Adipose tissue (tissue), 3 donors: ENCODE results near the gene CLPTM1. TPM values are rescaled to one million over a fixed set of nuclear protein-coding genes. Genes with fewer than 3 reads are reported as not detected.
"Not testable (repeated sequence)": the region's sequence is repeated elsewhere in the genome, so short reads cannot be mapped to it uniquely, and the experiment has no call there.

ENCODE experiments used
- H3K27ac ChIP-seq: one replicate; pipeline ENCODE4 v1.5.1; 2013; ENCODE audit warnings: low read depth, low read length
- whole genome bisulfite sequencing, 3 donors: extraction: QIAGEN DNeasy Blood & Tissue Kit; methylation state at CpG; one replicate each; pipeline ENCODE4 v1.1.7; 2013; 5-methylcytosine and 5-hydroxymethylcytosine counted together
- polyA plus RNA-seq, 3 donors: library from polyadenylated mRNA; stranded (reverse); fragments of 200-250 nt; gene quantifications; one replicate each; pipeline ENCODE4 v1.2.3, GENCODE V29; 2013
- donor health status: healthy with polysubstance abuse.
- donor health status: Bipolar disorder and iron deficiency.
- donor health status: healthy.

The CLPTM1 gene
- polyA plus RNA-seq, 3 donors: 55.8 to 151 (median 75.7) TPM

DNA sequence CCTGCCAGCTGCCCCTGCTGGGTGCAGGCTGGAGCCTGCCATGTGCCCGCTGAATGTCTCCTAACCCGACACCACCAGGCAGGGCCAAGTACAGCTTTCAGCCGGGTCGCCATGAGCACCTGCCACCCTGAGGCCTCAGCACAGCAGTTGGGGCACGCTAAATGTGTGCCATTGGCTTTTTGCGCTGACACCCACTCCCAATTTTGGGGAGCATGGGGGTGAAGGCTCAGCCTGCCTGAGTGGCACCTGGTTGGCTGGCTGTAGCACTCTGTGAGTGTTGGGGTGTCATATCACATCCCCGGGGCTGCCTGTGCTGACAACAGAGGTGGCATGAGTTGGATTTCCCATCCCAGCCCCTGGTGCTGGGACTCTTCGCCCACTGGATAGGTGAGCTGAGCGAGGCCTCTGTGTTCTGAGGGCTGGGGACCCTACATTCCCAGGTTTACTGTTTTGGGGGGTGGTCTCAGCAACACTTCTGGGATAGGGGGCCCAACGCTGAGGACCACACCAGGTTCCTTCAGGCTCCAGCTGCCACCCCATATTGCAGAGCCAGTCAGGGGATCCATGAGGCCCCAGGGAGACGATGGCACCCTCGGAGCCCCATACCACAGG is 38.9 kb downstream of the CLPTM1 start:
- WGBS, 3 donors: 88 to 92% (median 89%) methylated on average over 12 of the region's 12 CpGs
- no peak overlapping the region for H3K27ac ChIP-seq

DNA sequence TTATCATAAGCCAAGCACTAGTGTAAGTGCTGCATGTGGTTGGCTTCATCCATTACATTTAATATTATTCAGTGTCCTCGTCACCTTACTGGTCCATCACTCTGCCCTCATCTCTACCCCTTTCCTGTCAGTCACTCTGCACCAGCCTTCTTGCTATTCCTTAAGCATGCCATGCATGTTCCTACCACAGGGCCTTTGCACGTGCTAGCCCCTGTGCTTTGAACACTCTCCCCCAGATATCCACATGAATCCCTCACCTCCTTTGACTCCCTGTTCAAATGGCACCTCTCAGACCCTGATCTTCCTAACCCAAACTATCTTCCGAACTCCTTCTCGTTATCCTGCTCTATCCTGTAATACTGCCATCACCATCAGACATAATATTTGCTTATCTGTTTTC is 42.8 kb downstream of the CLPTM1 start:
- H3K27ac ChIP-seq: no peak overlapping the region
- WGBS, 3 donors: 82 to 95% (median 94%) methylated on average over 4 of the region's 4 CpGs

DNA sequence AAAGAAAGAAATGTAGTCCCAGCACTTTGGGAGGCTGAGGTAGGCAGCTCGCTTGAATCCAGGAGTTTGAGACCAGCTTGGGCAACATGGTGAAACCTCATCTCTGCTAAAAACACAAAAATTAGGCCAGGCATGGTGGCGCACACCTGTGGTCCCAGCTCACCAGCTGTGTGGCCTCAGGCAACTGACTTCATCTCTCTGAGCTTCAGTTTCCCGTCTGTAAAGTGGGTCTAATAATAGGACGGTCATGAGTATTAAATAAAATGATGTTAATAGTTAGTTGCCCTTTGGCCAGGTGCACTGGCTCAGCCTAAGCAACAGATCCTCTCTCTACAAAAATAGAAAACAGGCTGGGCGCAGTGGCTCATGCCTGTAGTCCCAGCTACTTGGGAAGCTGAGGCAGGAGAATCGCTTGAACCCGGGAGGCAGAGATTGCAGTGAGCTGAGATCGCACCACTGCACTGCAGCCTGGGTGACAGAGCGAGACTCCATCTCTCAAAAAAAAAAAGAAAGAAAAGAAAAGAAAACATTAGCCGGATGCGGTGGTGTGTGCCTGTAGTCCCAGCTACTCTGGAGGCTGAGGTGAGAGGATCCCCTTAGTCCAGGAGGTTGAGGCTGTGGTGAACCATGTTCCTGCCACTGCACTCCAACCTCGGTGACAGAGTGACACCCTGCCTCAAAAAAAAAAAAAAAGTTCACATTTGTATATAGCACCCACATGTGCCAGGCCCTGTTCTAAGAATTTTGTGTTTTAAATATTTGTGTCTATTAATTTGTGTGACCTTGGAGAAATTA is 44.1 kb downstream of the CLPTM1 start:
- 73 to 87% (median 80%) methylated on average over 12 of the region's 12 CpGs for WGBS, 3 donors
- not testable (repeated sequence) for H3K27ac ChIP-seq

DNA sequence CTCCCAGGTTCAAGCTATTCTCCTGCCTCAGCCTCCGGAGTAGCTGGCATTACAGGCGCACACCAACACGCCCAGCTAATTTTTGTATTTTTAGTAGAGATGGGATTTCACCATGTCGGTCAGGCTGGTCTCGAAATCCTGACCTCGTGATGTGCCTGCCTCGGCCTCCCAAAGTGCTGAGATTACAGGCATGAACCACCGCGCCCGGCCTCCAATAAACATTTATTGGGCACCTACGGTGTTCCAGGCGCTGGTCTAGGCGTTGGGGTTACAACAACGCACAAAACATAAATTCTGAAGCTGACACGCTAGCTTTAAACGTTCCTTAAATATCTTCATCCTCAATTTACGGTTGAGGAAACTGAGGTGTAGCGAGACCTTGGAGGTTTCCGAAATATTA is 45.5 kb downstream of the CLPTM1 start:
- H3K27ac ChIP-seq: not testable (repeated sequence)
- 67 to 69% (median 68%) methylated on average over 19 of the region's 19 CpGs for WGBS, 3 donors

DNA sequence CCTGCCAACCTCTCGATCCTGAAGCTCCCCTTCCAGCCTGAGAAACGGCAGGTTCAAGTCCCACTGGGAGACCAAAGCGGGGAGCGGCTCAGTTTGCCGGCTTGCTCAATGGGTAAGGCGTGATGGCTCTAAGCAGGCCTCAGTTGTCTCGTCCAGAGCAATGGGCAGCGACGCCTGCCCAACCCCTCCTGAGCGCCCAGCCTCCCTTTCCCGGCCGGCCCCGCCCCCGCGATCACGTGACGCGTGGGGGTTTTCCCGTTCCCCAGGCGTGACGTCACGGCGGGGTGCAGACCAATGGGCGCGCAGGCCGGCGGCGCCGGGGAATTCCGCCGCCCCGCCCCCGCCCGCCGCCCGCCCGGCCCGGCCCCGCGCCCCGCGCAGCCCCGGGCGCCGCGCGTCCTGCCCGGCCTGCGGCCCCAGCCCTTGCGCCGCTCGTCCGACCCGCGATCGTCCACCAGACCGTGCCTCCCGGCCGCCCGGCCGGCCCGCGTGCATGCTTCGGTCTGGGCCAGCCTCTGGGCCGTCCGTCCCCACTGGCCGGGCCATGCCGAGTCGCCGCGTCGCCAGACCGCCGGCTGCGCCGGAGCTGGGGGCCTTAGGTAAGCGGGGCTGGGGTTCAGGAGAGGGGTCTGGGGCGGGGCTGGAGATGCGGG is 46.0 kb downstream of the CLPTM1 start, which contains the start of gene RELB:
RELB (plus strand) TSS at position 378 of the 653 bp plus-strand sequence; CDS start at position 494, 116 bp downstream.
- WGBS, 3 donors: 2 to 3% (median 2%) methylated on average over 51 to 79 of the region's 79 CpGs
- peak within 1 kb of the TSS; percentile 98 for H3K27ac ChIP-seq

DNA sequence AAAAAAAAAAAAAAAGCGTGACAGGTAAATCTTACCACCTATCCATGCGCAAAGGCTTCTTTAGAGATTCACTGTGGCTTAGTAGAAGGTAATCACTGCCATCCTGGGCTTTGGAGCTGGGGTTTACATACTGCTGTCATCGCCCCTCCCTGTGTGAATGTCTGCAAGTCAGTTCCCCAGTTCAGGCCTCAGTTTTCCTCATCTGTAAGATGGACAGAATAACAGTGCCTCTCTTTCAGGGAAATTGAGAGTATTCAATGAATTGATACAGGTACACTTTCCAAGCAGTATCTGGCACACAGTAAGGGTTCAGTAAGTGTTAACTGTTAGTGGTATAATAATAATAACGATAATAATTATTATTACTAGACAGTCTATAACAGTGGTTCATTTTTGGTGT is 48.3 kb downstream of the CLPTM1 start:
- WGBS, 3 donors: 91 to 97% (median 96%) methylated on average over 4 of the region's 4 CpGs
- H3K27ac ChIP-seq: no peak overlapping the region

DNA sequence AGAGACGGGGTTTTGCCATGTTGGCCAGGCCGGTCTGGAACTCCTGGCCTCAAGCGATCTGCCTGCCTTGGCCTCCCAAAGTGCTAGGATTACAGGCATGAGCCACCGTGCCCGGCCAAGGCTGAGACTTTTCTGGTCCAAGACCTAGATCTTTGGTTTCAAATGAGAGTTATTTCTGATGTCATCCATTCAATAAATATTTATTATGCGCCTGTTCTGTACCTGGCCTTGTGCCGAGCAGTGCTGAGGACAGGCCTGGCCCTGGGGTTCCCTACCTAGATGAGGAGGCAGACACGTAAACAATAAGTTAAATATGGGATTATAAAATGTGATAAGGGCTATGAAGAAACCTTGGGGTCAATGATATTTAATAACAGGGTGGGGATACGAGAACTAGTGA is 50.6 kb downstream of the CLPTM1 start:
- no peak overlapping the region for H3K27ac ChIP-seq
- WGBS, 3 donors: 85 to 93% (median 86%) methylated on average over 9 of the region's 9 CpGs

DNA sequence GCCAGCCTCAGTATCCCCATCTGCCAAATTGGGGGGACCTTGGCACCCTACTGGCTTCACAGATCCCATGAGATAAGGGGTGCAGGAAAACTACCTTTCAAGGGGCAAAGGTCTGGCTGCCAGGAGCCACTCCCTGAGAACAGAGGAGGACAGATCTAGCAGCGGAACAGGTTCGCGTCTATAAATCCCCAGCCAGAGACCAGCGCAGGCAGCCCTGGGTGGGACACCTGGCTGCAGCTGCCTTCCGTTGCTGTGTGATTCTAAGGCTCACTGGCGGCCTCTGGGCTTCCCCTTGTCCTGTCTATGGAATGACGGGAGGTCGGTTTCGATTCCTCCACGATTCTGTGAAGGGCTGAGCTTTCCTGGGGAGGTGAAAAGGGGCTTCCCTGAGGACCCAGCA is 53.4 kb downstream of the CLPTM1 start:
- 65 to 82% (median 80%) methylated on average over 10 of the region's 10 CpGs for WGBS, 3 donors
- H3K27ac ChIP-seq: no peak overlapping the region

DNA sequence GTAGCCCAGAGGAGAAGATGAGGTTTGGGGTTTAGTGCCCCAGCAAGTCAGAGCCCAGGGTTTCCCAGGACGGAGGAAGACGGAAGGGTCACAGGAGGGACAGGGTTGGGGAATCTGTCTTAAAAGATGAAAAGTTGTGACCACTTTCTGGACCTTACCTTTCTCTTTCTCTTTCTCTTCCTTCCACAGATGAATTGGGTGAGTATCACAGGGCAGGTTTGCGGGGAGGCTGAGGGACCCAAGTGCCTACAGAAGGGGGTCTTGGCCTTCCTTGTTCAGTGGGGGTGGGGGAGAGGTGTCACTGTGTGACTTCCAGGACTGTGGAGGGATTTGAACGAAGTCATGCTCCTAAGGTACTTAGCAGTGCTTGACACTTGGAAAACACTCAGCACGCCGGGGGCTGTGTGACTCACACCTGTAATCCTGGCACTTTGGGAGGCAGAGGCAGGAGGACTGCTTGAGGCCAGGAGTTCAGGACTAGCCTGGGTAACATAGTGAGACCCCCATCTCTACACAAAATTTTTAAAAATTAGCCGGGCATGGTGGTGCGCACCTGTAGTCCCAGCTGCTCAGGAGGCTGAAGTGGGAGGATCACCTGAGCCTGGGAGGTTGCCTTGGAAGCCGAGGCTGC is 54.6 kb downstream of the CLPTM1 start:
- 85 to 95% (median 93%) methylated on average over 9 of the region's 9 CpGs for WGBS, 3 donors
- no peak overlapping the region for H3K27ac ChIP-seq

DNA sequence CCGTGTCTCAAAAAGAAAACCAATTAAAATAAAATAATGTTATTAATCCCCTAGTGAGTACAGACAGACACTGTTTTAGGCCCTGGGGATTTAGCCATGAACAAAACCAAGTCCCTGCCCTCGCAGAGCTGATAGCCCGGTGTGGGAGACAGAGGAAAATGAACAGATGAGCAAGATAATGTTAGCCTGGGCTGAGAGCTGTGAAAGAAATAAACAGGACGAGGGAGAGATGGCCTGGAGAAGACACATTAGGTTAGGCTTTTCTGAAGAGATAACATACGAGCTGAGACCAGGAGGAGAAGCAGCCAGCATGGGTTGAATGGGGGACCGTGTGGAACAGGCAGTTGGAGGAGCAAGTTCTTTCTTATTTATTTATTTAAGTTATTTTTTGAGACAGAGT is 55.1 kb downstream of the CLPTM1 start:
- 67 to 74% (median 68%) methylated on average over 6 of the region's 6 CpGs for WGBS, 3 donors

DNA sequence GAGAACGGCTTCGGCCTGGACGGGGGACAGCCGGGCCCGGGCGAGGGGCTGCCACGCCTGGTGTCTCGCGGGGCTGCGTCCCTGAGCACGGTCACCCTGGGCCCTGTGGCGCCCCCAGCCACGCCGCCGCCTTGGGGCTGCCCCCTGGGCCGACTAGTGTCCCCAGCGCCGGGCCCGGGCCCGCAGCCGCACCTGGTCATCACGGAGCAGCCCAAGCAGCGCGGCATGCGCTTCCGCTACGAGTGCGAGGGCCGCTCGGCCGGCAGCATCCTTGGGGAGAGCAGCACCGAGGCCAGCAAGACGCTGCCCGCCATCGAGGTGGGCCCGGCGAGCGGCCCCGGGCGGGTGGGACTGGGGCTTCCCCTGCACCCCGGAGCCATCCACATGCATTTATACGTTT is 56.8 kb downstream of the CLPTM1 start:
- no peak overlapping the region for H3K27ac ChIP-seq
- 97 to 98% (median 97%) methylated on average over 33 to 42 of the region's 42 CpGs for WGBS, 3 donors

More for the DNA sequence above, 55.1 kb downstream of the CLPTM1 start:
- no peak overlapping the region for H3K27ac ChIP-seq

DNA sequence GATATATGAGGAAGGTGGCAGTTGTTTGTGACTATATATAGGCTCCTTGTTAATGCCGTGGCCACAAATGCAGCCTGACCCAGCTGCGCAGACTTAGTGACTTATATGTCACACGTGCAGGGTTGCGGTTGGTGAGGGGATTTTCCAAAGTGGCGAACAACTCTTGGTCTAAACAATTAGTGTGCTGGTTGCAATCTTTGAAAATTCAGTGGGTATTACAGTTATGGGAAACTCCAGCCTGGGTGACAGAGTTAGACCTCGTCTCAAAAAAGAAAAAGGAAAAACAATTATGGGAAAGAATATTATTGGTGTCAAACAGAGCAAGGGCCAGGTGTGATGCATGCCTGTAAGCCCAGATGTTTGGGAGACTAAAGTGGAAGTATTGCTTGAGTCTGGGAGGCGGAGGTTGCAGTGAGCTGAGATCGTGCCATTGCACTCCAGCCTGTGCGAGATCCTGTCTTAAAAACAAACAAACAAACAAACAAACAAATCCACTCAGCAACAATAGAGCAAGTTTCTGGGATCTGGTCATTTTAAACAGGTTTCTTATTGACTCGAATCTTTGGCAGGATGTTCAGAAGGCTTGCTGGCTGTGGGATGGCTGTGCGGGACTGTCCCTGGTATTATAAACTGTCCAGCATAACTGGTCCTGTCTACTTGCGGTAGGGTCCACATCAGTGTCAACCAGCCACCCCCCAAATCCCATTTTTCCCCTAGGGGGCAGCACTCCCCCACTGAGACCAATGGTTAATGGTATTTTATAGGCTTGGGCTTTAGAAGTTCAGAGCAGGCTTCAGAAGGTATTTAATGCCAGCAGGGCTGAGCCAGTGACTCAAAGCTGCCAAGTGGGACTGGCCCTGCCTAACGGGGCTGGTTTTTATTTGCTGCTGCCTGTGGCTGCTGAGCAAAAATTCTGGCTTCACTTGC is 61.5 kb downstream of the CLPTM1 start:
- 56 to 71% (median 70%) methylated on average over 13 of the region's 13 CpGs for WGBS, 3 donors
- no peak overlapping the region for H3K27ac ChIP-seq

DNA sequence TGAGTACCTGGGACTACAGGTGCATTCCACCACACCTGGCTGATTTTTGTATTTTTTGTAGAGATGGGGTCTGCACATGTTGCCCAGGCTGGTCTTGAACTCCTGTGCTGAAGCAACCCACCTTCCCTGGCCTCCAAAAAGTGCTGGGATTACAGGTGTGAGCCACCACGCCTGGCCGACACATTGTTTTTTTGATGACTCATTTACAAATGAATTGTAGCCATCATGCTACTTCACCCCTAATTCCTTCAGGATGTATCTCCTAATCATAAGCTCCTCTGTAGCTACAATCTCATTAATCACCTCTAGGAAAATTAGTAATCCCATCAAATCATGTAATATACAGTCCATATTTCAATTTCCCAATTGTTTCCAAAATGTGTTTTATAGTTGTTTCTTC is 64.0 kb downstream of the CLPTM1 start:
- WGBS, 3 donors: 91 to 96% (median 92%) methylated on average over 2 of the region's 2 CpGs
- H3K27ac ChIP-seq: no peak overlapping the region

DNA sequence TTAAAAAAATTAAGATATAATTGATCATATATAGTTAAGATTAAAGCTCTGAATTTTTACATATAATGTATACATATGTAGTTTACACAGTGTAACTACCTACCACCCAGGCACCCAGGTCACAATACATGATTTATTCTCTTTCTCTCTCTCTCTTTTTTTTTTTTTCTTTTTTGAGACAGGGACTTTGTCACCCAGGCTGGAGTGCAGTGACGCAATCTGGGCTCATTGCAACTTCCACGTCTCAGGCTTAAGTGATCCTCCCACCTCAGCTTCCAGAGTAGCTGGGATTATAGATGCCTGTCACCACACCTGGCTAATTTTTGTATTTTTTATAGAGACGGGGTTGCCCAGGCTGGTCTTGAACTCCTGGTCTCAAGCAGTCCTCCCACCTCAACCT is 64.9 kb downstream of the CLPTM1 start:
- H3K27ac ChIP-seq: no peak overlapping the region
- WGBS, 3 donors: 75 to 92% (median 82%) methylated on average over 3 of the region's 3 CpGs

DNA sequence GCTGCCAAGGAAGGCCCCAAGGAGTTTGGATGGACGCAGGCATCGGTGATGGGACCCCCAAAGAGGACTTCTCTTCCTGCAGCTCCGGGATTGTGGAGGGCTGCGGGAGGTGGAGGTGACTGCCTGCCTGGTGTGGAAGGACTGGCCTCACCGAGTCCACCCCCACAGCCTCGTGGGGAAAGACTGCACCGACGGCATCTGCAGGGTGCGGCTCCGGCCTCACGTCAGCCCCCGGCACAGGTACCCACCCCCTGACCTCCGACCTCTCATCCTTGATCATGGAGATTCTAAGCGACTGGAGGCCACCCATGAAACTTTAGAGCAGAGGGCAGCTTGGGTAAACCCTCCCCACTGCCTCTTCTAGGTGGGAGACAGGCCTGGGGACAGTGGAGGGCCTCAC is 66.8 kb downstream of the CLPTM1 start:
- 83 to 87% (median 87%) methylated on average over 14 of the region's 14 CpGs for WGBS, 3 donors
- no peak overlapping the region for H3K27ac ChIP-seq

DNA sequence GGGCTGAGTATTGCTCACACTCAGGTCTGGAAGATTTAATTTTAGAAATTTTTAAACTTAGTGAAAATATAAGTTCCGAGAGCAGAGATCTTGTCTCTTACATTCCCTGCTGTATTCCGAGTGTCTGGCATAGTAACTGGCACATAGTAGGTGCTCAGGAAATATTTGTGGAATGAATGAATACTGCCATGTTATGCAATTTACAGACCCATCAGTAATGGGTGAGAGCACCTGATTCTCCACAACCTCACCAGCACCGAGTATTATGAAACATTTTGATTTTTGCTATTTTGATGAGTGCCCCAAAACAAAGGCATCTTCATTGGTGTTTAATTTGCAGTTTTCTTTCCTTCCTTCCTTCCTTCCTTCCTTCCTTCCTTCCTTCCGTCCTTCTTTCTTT is 67.9 kb downstream of the CLPTM1 start:
- no peak overlapping the region for H3K27ac ChIP-seq
- 78 to 87% (median 84%) methylated on average over 4 of the region's 4 CpGs for WGBS, 3 donors

DNA sequence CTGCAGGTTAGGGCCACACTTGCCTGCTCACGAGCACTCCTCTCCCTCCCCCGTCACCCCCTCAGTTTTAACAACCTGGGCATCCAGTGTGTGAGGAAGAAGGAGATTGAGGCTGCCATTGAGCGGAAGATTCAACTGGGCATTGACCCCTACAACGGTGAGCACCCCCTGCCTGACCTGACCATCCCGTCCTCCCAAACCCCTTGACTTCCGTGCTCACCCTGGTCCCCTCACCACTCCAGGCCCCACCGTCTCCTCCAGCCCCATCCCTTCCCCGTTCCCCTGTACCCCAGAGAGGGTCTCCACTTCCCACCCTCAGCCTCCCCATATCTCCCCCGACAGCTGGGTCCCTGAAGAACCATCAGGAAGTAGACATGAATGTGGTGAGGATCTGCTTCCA is 70.1 kb downstream of the CLPTM1 start:
- no peak overlapping the region for H3K27ac ChIP-seq
- WGBS, 3 donors: 93 to 95% (median 95%) methylated on average over 8 to 9 of the region's 9 CpGs

DNA sequence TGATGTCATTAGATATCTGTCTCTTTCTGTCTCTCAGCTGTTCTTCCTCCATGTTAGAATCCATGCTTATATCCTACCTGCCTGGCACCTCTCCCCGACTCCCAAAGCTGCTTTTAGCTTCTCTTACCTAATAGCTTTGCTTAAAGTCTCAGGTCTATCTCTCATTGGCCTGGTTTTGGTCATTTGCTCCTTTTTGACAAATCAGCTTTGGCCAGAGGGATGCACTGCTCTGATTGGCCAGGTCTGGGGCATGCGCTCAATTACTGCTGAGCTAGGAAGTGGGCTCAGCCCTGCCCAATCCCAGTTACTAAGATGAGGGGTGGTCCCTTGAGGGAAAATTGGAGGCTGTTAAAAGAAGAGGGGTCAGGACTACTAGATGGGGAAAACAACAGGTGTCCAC is 72.2 kb downstream of the CLPTM1 start:
- no peak overlapping the region for H3K27ac ChIP-seq
- WGBS, 3 donors: 94 to 97% (median 94%) methylated on average over 2 of the region's 2 CpGs
